ENCODE data around the gene CATSPER3.

DNA sequence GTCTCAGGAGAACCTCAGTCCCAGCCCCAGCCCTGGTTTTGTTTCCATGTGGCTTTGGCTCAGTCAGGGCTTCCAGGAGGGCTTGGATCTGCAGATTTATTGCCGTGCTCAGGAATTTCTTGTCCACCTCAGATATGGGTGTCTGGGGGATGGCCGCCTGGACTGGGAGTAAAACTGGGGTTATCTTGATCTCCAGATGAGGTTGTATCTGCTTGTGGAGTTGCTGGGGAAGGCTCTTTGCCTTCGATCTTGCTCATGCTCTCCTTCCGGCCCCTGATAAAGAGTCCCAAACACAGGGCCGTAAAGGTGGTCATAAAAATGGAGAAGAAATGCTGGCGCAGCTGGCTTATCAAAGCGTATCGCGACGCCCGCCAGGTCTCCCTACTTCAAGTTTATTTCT, 84.2 kb downstream of the CATSPER3 start:
- TF ChIP-seq, protein P1, sequence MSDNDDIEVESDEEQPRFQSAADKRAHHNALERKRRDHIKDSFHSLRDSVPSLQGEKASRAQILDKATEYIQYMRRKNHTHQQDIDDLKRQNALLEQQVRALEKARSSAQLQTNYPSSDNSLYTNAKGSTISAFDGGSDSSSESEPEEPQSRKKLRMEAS (IDR thresholded peaks at IDR 0.05): no peak
- TF ChIP-seq CEBPB (IDR thresholded peaks at IDR 0.05) (no peak), PHF8 (IDR thresholded peaks at IDR 0.05; ENCODE audit: borderline replicate concordance, low read depth) (no peak), CBX8 (IDR thresholded peaks at IDR 0.05) (no peak)
- TF ChIP-seq, protein P2, sequence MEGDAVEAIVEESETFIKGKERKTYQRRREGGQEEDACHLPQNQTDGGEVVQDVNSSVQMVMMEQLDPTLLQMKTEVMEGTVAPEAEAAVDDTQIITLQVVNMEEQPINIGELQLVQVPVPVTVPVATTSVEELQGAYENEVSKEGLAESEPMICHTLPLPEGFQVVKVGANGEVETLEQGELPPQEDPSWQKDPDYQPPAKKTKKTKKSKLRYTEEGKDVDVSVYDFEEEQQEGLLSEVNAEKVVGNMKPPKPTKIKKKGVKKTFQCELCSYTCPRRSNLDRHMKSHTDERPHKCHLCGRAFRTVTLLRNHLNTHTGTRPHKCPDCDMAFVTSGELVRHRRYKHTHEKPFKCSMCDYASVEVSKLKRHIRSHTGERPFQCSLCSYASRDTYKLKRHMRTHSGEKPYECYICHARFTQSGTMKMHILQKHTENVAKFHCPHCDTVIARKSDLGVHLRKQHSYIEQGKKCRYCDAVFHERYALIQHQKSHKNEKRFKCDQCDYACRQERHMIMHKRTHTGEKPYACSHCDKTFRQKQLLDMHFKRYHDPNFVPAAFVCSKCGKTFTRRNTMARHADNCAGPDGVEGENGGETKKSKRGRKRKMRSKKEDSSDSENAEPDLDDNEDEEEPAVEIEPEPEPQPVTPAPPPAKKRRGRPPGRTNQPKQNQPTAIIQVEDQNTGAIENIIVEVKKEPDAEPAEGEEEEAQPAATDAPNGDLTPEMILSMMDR (IDR thresholded peaks at IDR 0.05): no peak
